Thoracic aorta (tissue), 2 donors: ENCODE measurements around the gene IGFBP5. TPM values are rescaled to one million over a fixed set of nuclear protein-coding genes. Genes with fewer than 3 reads are reported as not detected.

Source experiments
- ATAC-seq: fragments of 150-250 bp; one replicate; pipeline ENCODE4 v1.8.0; 2017; ENCODE audit warnings: low read depth; ENCODE audit not compliant: insufficient number of reproducible peaks, low FRiP score
- DNase-seq: peaks from one replicate; pipeline ENCODE4 v3.0.0-alpha.2; 2020; ENCODE audit warnings: low spot score
- H3K27ac ChIP-seq, 2 donors: fragments of 200-600 bp; sonication (generic); 1 replicate in 1 of 2; 2 replicates in 1 of 2; pipeline ENCODE4 v1.5.1; 2016; ENCODE audit warnings: mild to moderate bottlenecking in 2 of 2, moderate library complexity in 2 of 2
- H3K27me3 ChIP-seq: fragments of 200-600 bp; sonication (generic); replicated peaks from 2 replicates; pipeline ENCODE4 v1.6.0; 2016; ENCODE audit warnings: mild to moderate bottlenecking; ENCODE audit not compliant: insufficient read depth
- H3K36me3 ChIP-seq: fragments of 200-600 bp; sonication (generic); one replicate; pipeline ENCODE4 v1.5.1; 2016
- H3K4me1 ChIP-seq, 2 donors: fragments of 200-600 bp; sonication (generic); 1 replicate in 1 of 2; 2 replicates in 1 of 2; pipeline versions ENCODE4 v1.5.1 to v1.6.0; 2016; ENCODE audit warnings: low read depth in 2 of 2, mild to moderate bottlenecking in 1 of 2; ENCODE audit not compliant: control insufficient read depth in 1 of 2
- H3K4me3 ChIP-seq: fragments of 200-600 bp; sonication (generic); 2 replicates; pipeline ENCODE4 v1.5.1; 2016; ENCODE audit warnings: mild to moderate bottlenecking
- H3K9me3 ChIP-seq: fragments of 200-600 bp; sonication (generic); 2 replicates; pipeline ENCODE4 v1.5.1; 2016
- CTCF ChIP-seq: fragments of 200-600 bp; sonication (generic); IDR thresholded peaks from one replicate; pipeline ENCODE4 v1.5.1; 2019; ENCODE audit warnings: antibody characterized with exemption
- total RNA-seq, 2 donors: library from RNA; depleted of rRNA; stranded (reverse); fragments of >200 nt; gene quantifications; one replicate each; pipeline versions ENCODE4 v1.1.0 to v1.2.3, GENCODE V29; 2016

The IGFBP5 gene
- total RNA-seq, 2 donors from 2014 or later = 482 to 2,105 TPM

- DNase-seq (no peak), ATAC-seq (no peak)
- Histone ChIP-seq H3K4me1 (no peaks in the 10 kb centered on the region), H3K27ac (no peak overlapping the region), H3K36me3 (no peaks in the 10 kb centered on the region), H3K27me3 (no peaks in the 10 kb centered on the region), H3K9me3 (no peaks in the 10 kb centered on the region), H3K4me3 (no peak overlapping the region)
- no peak for TF ChIP-seq CTCF
Observed at GRCh38 chr2:216733046-216733445, 37.7 kb upstream of the IGFBP5 start.

DNA sequence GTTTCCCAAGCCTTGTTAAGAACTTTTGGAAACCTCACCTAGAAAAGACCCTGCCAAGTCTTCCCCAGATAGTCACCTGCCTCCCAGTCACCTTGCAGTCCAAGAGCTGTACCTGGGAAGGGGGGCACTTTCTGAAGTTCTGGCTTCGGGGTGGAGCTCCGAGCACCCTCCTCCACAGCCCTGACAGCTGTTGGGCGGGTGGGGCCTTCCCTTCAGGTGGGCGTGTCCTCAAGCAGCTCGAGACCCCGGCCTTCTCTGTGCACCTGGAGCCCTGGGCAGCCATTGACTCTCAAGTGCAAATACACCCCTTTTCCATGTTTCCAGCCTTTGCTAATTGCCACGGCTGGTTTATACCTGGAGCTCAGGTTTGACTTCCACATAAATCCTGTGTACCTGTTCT is 37.0 kb upstream of the IGFBP5 start:
- Histone ChIP-seq H3K4me3 (no peak overlapping the region), H3K9me3 (no peaks in the 10 kb centered on the region), H3K4me1 (no peaks in the 10 kb centered on the region), H3K27me3 (no peaks in the 10 kb centered on the region), H3K36me3 (no peaks in the 10 kb centered on the region), H3K27ac (no peak overlapping the region)
- DNase-seq (no peak), ATAC-seq (no peak)
- no peak for TF ChIP-seq CTCF

DNA sequence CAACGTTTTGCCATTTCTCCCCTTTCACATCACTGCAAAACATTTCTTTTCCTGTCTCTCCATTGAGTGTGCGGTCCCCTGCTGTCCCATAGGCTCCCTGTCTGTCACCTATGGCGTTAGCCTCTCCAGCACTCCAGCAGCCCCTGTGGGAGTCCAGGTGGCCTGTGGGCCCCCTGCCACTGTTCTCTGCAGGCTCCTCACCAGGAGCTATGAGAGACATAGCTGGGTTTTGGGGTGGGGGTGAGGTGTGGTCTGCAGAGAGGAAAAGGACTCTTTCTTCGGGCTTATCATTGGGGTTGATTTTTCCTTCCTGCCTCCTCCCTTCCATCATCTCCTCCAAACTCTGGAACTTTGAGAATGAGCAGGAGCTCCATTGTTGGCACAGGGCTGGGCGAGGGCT is 36.1 kb upstream of the IGFBP5 start:
- H3K4me1 ChIP-seq = peaks cover 0 to 2% of the 10 kb centered on the region in 2 donors
- no peaks in the 10 kb centered on the region for H3K9me3 ChIP-seq
- no peak overlapping the region for H3K4me3 ChIP-seq
- no peaks in the 10 kb centered on the region for H3K27me3 ChIP-seq
- no peaks in the 10 kb centered on the region for H3K36me3 ChIP-seq
- no peak overlapping the region for H3K27ac ChIP-seq
- ATAC-seq (no peak), DNase-seq (no peak)
- no peak for TF ChIP-seq CTCF

- H3K4me1 ChIP-seq = peaks cover 6 to 8% of the 10 kb centered on the region in 2 donors
- no peak overlapping the region for H3K27ac ChIP-seq
- DNase-seq = no peak
- H3K36me3 ChIP-seq = no peaks in the 10 kb centered on the region
- no peaks in the 10 kb centered on the region for H3K27me3 ChIP-seq
- no peaks in the 10 kb centered on the region for H3K9me3 ChIP-seq
- ATAC-seq = no peak
- TF ChIP-seq CTCF = no peak
- no peak overlapping the region for H3K4me3 ChIP-seq
Observed at GRCh38 chr2:216730871-216731270, 35.5 kb upstream of the IGFBP5 start.

GRCh38 chr2:216727346-216728122 is 32.2 kb upstream of the IGFBP5 start:
- H3K4me3 ChIP-seq = no peak overlapping the region
- H3K9me3 ChIP-seq = no peaks in the 10 kb centered on the region
- no peak overlapping the region for H3K27ac ChIP-seq
- no peaks in the 10 kb centered on the region for H3K36me3 ChIP-seq
- no peaks in the 10 kb centered on the region for H3K27me3 ChIP-seq
- H3K4me1 ChIP-seq = peaks cover 8 to 12% of the 10 kb centered on the region in 2 donors
- no peak for TF ChIP-seq CTCF
- DNase-seq = no peak
- ATAC-seq = no peak
